Measurements from ENCODE around the gene OR4K1. TPM values are rescaled to one million over a fixed set of nuclear protein-coding genes. Genes with fewer than 3 reads are reported as not detected.
A peak's percentile ranks its signal among the peaks of the same experiment; 100 is the strongest.
"Not testable (repeated sequence)": the region's sequence is repeated elsewhere in the genome, so short reads cannot be mapped to it uniquely, and the experiment has no call there.

Gene OR4K1
- not detected for total RNA-seq
- long read RNA-seq, result 0 reads

- DNase-seq (ENCODE audit: missing footprints), result no peak
- no peak for ATAC-seq
- intact Hi-C loops (cut with DNase I), result no loop called here
Observed at GRCh38 chr14:19930617-19931016, at the start of gene OR4K1. OR4K1 (plus strand) TSS chr14:19930917; CDS start chr14:19935667, 4,750 bp downstream.

GRCh38 chr14:19895282-19895681 lies 35.4 kb upstream of the OR4K1 start:
- intact Hi-C loops (cut with DNase I), result no loop called here
- ATAC-seq (no peak), DNase-seq (ENCODE audit: missing footprints) (peak; percentile 55)

- intact Hi-C loops (cut with DNase I), result no loop called here
- DNase-seq (ENCODE audit: missing footprints), result no peak
- no peak for ATAC-seq
Observed at GRCh38 chr14:19900999-19901398, 29.7 kb upstream of the OR4K1 start.

- intact Hi-C loops (cut with DNase I), result no loop called here
- ATAC-seq (no peak), DNase-seq (ENCODE audit: missing footprints) (no peak)
Observed at GRCh38 chr14:19902409-19902808, 28.3 kb upstream of the OR4K1 start.

GRCh38 chr14:19906665-19907064 lies 24.1 kb upstream of the OR4K1 start:
- ATAC-seq, result no peak
- intact Hi-C loops (cut with DNase I), result no loop called here
- DNase-seq (ENCODE audit: missing footprints), result no peak

GRCh38 chr14:19911114-19911513 lies 19.6 kb upstream of the OR4K1 start:
- DNase-seq (ENCODE audit: missing footprints) (no peak), ATAC-seq (no peak)
- intact Hi-C loops (cut with DNase I), result no loop called here

GRCh38 chr14:19917243-19917642 lies 13.5 kb upstream of the OR4K1 start:
- ATAC-seq (no peak), DNase-seq (ENCODE audit: missing footprints) (no peak)
- intact Hi-C loops (cut with DNase I), result no loop called here

- DNase-seq (ENCODE audit: missing footprints) (no peak), ATAC-seq (no peak)
- intact Hi-C loops (cut with DNase I), result no loop called here
Observed at GRCh38 chr14:19917955-19918518, 12.7 kb upstream of the OR4K1 start.

- intact Hi-C loops (cut with DNase I), result no loop called here
- ATAC-seq, result no peak
- no peak for DNase-seq (ENCODE audit: missing footprints)
Observed at GRCh38 chr14:19918553-19919264, 12.0 kb upstream of the OR4K1 start.

- intact Hi-C loops (cut with DNase I), result no loop called here
- ATAC-seq, result no peak
- DNase-seq (ENCODE audit: missing footprints), result no peak
Observed at GRCh38 chr14:19920021-19920657, 10.6 kb upstream of the OR4K1 start, which contains the start of gene OR4K5. OR4K5 (plus strand) TSS chr14:19920607; CDS start chr14:19920607, 0 bp downstream.

GRCh38 chr14:19941668-19942067 lies 11.0 kb downstream of the OR4K1 start:
- intact Hi-C loops (cut with DNase I), result no loop called here
- ATAC-seq (no peak), DNase-seq (ENCODE audit: missing footprints) (no peak)

GRCh38 chr14:19947413-19948090 lies 16.8 kb downstream of the OR4K1 start:
- DNase-seq (ENCODE audit: missing footprints) (no peak), ATAC-seq (no peak)
- intact Hi-C loops (cut with DNase I), result no loop called here

GRCh38 chr14:19949218-19949617 lies 18.5 kb downstream of the OR4K1 start:
- ATAC-seq (no peak), DNase-seq (ENCODE audit: missing footprints) (no peak)
- intact Hi-C loops (cut with DNase I), result no loop called here

GRCh38 chr14:19969735-19970134 lies 39.0 kb downstream of the OR4K1 start:
- ATAC-seq; intact Hi-C loops (cut with DNase I); DNase-seq (ENCODE audit: missing footprints): not testable (repeated sequence)

- intact Hi-C loops (cut with DNase I), result no loop called here
- ATAC-seq (no peak), DNase-seq (ENCODE audit: missing footprints) (no peak)
Observed at GRCh38 chr14:19974844-19975243, 44.1 kb downstream of the OR4K1 start.

- intact Hi-C loops (cut with DNase I), result no loop called here
- DNase-seq (ENCODE audit: missing footprints) (no peak), ATAC-seq (no peak)
Observed at GRCh38 chr14:19975291-19975690, 44.6 kb downstream of the OR4K1 start, which contains the start of gene OR4K15. OR4K15 (plus strand) TSS chr14:19975591; CDS start chr14:19975591, 0 bp downstream.
